Dendritic cell treated with granulocyte-macrophage colony-stimulating factor and Interleukin-4, amounts not matched to agents 40 ng/mL and 50 ng/mL, for 4 days (primary cell): ENCODE results near the gene CXCL6.

ENCODE experiments used
- H3K27ac Mint-ChIP-seq: one replicate; pipeline ENCODE4 v1.8.0; 2022; ENCODE audit warnings: mild to moderate bottlenecking, mixed read lengths
- H3K27me3 Mint-ChIP-seq: one replicate; pipeline ENCODE4 v1.8.0; 2022; ENCODE audit warnings: mild to moderate bottlenecking, mixed read lengths
- H3K36me3 Mint-ChIP-seq: one replicate; pipeline ENCODE4 v1.8.0; 2022; ENCODE audit warnings: low read depth, mixed read lengths
- H3K4me1 Mint-ChIP-seq: one replicate; pipeline ENCODE4 v1.8.0; 2022; ENCODE audit warnings: low read depth, mixed read lengths
- H3K4me3 Mint-ChIP-seq: one replicate; pipeline ENCODE4 v1.8.0; 2022; ENCODE audit warnings: mild to moderate bottlenecking, moderate library complexity, mixed read lengths
- H3K9me3 Mint-ChIP-seq: one replicate; pipeline ENCODE4 v1.8.0; 2022; ENCODE audit warnings: mixed read lengths
- intact Hi-C: fragments of 100-400 bp; cut with micrococcal nuclease; formaldehyde crosslinking; loops from one replicate; pipeline ENCODE4 v1.15.0; 2022

Gene CXCL6

GRCh38 chr4:73885574-73886267, 49.2 kb downstream of the CXCL6 start:
- no peaks in the 10 kb centered on the region for H3K9me3 Mint-ChIP-seq
- H3K4me3 Mint-ChIP-seq = no peak overlapping the region
- H3K27ac Mint-ChIP-seq = no peak overlapping the region
- H3K4me1 Mint-ChIP-seq = peaks cover 14% of the 10 kb centered on the region
- intact Hi-C loops = no loop called here
- H3K36me3 Mint-ChIP-seq = no peaks in the 10 kb centered on the region
- peaks cover 2% of the 10 kb centered on the region for H3K27me3 Mint-ChIP-seq
